GM12892 (cell line): Measurements from ENCODE around the gene EXD3.
"Not testable (repeated sequence)": the region's sequence is repeated elsewhere in the genome, so short reads cannot be mapped to it uniquely, and the experiment has no call there.

ENCODE experiments used
- POLR2A ChIP-seq: IDR thresholded peaks from 2 replicates; pipeline ENCODE4 v1.6.1; 2011; ENCODE audit warnings: low read depth, low read length, control low read depth
- POLR2AphosphoS5 ChIP-seq: IDR thresholded peaks from 2 replicates; pipeline ENCODE4 v1.6.1; 2011; ENCODE audit warnings: low read depth, low read length, control low read depth
- TAF1 ChIP-seq: IDR thresholded peaks from 2 replicates; pipeline ENCODE4 v1.6.1; 2011; ENCODE audit warnings: low read depth, mild to moderate bottlenecking, control low read depth, low read length, borderline replicate concordance

DNA sequence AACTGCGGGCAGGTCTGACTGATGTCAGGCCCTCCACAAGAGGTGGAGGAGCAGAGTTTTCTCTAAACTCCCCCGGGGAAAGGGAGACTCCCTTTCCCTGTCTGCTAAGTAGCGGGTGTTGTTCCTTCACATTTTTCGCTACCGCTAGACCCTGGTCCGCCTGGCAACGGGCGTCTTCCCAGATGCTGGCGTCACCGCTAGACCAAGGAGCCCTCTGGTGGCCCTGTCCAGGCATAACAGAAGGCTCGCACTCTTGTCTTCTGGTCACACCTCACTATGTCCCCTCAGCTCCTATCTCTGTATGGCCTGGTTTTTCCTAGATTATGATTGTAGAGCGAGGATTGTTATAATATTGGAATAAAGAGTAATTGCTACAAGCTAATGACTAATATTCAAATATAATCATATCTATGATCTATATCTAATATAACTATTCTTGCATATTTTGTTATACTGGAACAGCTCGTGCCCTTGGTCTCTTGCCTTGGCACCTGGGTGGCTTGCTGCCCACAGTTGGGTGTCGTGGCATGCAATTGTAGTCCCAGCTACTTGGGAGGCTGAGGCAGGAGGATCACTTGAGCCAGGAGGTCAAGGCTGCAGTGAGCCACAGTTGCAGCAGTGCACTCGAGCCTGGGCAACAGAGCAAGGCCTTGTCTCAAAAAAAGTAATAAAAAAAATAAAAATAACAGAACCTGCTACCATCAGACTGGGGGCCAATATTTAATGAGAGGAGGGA is 160.6 kb downstream of the EXD3 start:
- TF ChIP-seq POLR2A, POLR2AphosphoS5, TAF1: not testable (repeated sequence)
